HG03439 (cell line): ENCODE results near the gene KRTAP4-3.
"Not testable (repeated sequence)": the region's sequence is repeated elsewhere in the genome, so short reads cannot be mapped to it uniquely, and the experiment has no call there.

Source experiments
- ATAC-seq: cut with Tn5 transposase; IDR thresholded peaks from one replicate; pipeline ENCODE4 v1.9.1; 2021; ENCODE audit warnings: mild to moderate bottlenecking, moderate library complexity; ENCODE audit not compliant: unreplicated experiment

Gene KRTAP4-3

GRCh38 chr17:41153856-41154255 is 14.2 kb downstream of the KRTAP4-3 start:
- no peak for ATAC-seq

- ATAC-seq: no peak
These were observed 16.5 kb downstream of the KRTAP4-3 start for GRCh38 chr17:41151525-41151924.

- ATAC-seq: no peak
These were observed 18.0 kb downstream of the KRTAP4-3 start for GRCh38 chr17:41150026-41150425.

GRCh38 chr17:41149652-41149985 is 18.4 kb downstream of the KRTAP4-3 start, which contains the start of gene KRTAP4-5:
KRTAP4-5 (minus strand) TSS chr17:41149825; CDS start chr17:41149767, 58 bp downstream.
- ATAC-seq: no peak

- not testable (repeated sequence) for ATAC-seq
These were observed 18.9 kb downstream of the KRTAP4-3 start for GRCh38 chr17:41148971-41149651.

GRCh38 chr17:41147531-41148204 is 20.4 kb downstream of the KRTAP4-3 start:
- ATAC-seq: no peak

- no peak for ATAC-seq
These were observed 22.8 kb downstream of the KRTAP4-3 start for GRCh38 chr17:41145261-41145660.

GRCh38 chr17:41144846-41145245 is 23.2 kb downstream of the KRTAP4-3 start:
- no peak for ATAC-seq

- no peak for ATAC-seq
These were observed 26.7 kb downstream of the KRTAP4-3 start for GRCh38 chr17:41141361-41141760.

- ATAC-seq: no peak
These were observed 27.5 kb downstream of the KRTAP4-3 start, which contains the start of gene KRTAP4-6 for GRCh38 chr17:41140360-41141131. KRTAP4-6 (minus strand) TSS chr17:41140544; CDS start chr17:41140487, 57 bp downstream.

- ATAC-seq: not testable (repeated sequence)
These were observed 28.2 kb downstream of the KRTAP4-3 start for GRCh38 chr17:41139865-41140264.

- no peak for ATAC-seq
These were observed 33.9 kb downstream of the KRTAP4-3 start for GRCh38 chr17:41133880-41134735.

- ATAC-seq: no peak
These were observed 36.0 kb downstream of the KRTAP4-3 start for GRCh38 chr17:41131979-41132378.

- no peak for ATAC-seq
These were observed 40.6 kb downstream of the KRTAP4-3 start for GRCh38 chr17:41127371-41127770.

- no peak for ATAC-seq
These were observed 41.6 kb downstream of the KRTAP4-3 start for GRCh38 chr17:41126412-41126811.

GRCh38 chr17:41125064-41125463 is 43.0 kb downstream of the KRTAP4-3 start:
- no peak for ATAC-seq

- not testable (repeated sequence) for ATAC-seq
These were observed 44.0 kb downstream of the KRTAP4-3 start, which contains the start of gene KRTAP4-12 for GRCh38 chr17:41123991-41124371. KRTAP4-12 (minus strand) TSS chr17:41124182; CDS start chr17:41124122, 60 bp downstream.

- not testable (repeated sequence) for ATAC-seq
These were observed 44.6 kb downstream of the KRTAP4-3 start for GRCh38 chr17:41123292-41123990.

- ATAC-seq: no peak
These were observed 46.3 kb downstream of the KRTAP4-3 start for GRCh38 chr17:41121742-41122141.
